ENCODE results near the gene PNN.
"Not testable (repeated sequence)": the region's sequence is repeated elsewhere in the genome, so short reads cannot be mapped to it uniquely, and the experiment has no call there.

Gene PNN

GRCh38 chr14:39181026-39181692, 6.1 kb downstream of the PNN start:
- no peak for DNase-seq (ENCODE audit: low spot score)

- DNase-seq (ENCODE audit: low spot score) = no peak
Measured at GRCh38 chr14:39181693-39182047, 6.6 kb downstream of the PNN start.

GRCh38 chr14:39182770-39183684, 8.0 kb downstream of the PNN start:
- DNase-seq (ENCODE audit: low spot score) = no peak

GRCh38 chr14:39183685-39184003, 8.6 kb downstream of the PNN start:
- not testable (repeated sequence) for DNase-seq (ENCODE audit: low spot score)

- no peak for DNase-seq (ENCODE audit: low spot score)
Measured at GRCh38 chr14:39184628-39185255, 9.7 kb downstream of the PNN start.

GRCh38 chr14:39185256-39186049, 10.4 kb downstream of the PNN start:
- DNase-seq (ENCODE audit: low spot score) = no peak

- no peak for DNase-seq (ENCODE audit: low spot score)
Measured at GRCh38 chr14:39186941-39187525, 12.0 kb downstream of the PNN start.

GRCh38 chr14:39203659-39204606, 28.9 kb downstream of the PNN start:
- DNase-seq (ENCODE audit: low spot score) = no peak

- DNase-seq (ENCODE audit: low spot score) = not testable (repeated sequence)
Measured at GRCh38 chr14:39207430-39207829, 32.4 kb downstream of the PNN start.

- DNase-seq (ENCODE audit: low spot score) = no peak
Measured at GRCh38 chr14:39211109-39211741, 36.2 kb downstream of the PNN start.

GRCh38 chr14:39212034-39212433, 37.0 kb downstream of the PNN start:
- DNase-seq (ENCODE audit: low spot score) = no peak

GRCh38 chr14:39212693-39213092, 37.6 kb downstream of the PNN start:
- no peak for DNase-seq (ENCODE audit: low spot score)

GRCh38 chr14:39217214-39217879, 42.3 kb downstream of the PNN start:
- no peak for DNase-seq (ENCODE audit: low spot score)

- no peak for DNase-seq (ENCODE audit: low spot score)
Measured at GRCh38 chr14:39218171-39218769, 43.2 kb downstream of the PNN start.

- no peak for DNase-seq (ENCODE audit: low spot score)
Measured at GRCh38 chr14:39219075-39219499, 44.0 kb downstream of the PNN start.

GRCh38 chr14:39220473-39220872, 45.4 kb downstream of the PNN start:
- not testable (repeated sequence) for DNase-seq (ENCODE audit: low spot score)

GRCh38 chr14:39228044-39228443, 53.0 kb downstream of the PNN start:
- DNase-seq (ENCODE audit: low spot score) = no peak

GRCh38 chr14:39228509-39229221, 53.6 kb downstream of the PNN start:
- no peak for DNase-seq (ENCODE audit: low spot score)

GRCh38 chr14:39229222-39229543, 54.1 kb downstream of the PNN start:
- no peak for DNase-seq (ENCODE audit: low spot score)
